GM12878 (cell line): ENCODE results near the gene SIRT7. TPM values are rescaled to one million over a fixed set of nuclear protein-coding genes. Genes with fewer than 3 reads are reported as not detected.

Source experiments
- EGR1 ChIP-seq, 2 experiments: IDR thresholded peaks; 1 replicate in 1 of 2; 2 replicates in 1 of 2; pipeline ENCODE4 v1.6.1; 2011 to 2012; ENCODE audit warnings: low read depth in 2 of 2, low read length in 2 of 2, borderline replicate concordance in 1 of 2, mild to moderate bottlenecking in 1 of 2, moderate library complexity in 1 of 2
- IRF4 ChIP-seq: IDR thresholded peaks from 2 replicates; pipeline ENCODE4 v1.6.1; 2011; ENCODE audit warnings: low read depth, low read length
- NFYB ChIP-seq: IDR thresholded peaks from 2 replicates; pipeline ENCODE4 v1.6.1; 2011; ENCODE audit warnings: low read depth, mild to moderate bottlenecking, low read length, improper control_type of control experiment, moderate library complexity; ENCODE audit not compliant: insufficient read depth
- STAT1 ChIP-seq: fragments of 450-650 bp; conservative IDR thresholded peaks from 2 replicates; pipeline ENCODE4 v1.6.1; 2014; ENCODE audit warnings: antibody characterized with exemption, mild to moderate bottlenecking
- polyA plus RNA-seq, 11 experiments: library from polyadenylated mRNA; depleted of rRNA in 4 of 11; unstranded in 6 of 11; stranded (reverse) in 5 of 11; fragments of >200 nt; fragmentation: Nextera tagmentation in 4 of 11; fragmentation: Illumina TruSeq in 1 of 11; extraction: Ambion mirVana in 4 of 11; extraction: Trizol in 1 of 11; gene quantifications; 1 replicate in 1 of 11; 2 replicates in 10 of 11; pipeline versions ENCODE4 v1.2.1 to v1.2.3, GENCODE V29; 2011 to 2016; ENCODE audit warnings: inconsistent platforms in 2 of 11, missing spikeins in 2 of 11, low read depth in 1 of 11
- total RNA-seq, 4 experiments: library from RNA; depleted of rRNA in 3 of 4; stranded (reverse); fragments of >200 nt in 3 of 4; fragmentation: Illumina TruSeq in 1 of 4; extraction: Trizol in 1 of 4; gene quantifications; 2 replicates each; pipeline versions ENCODE4 v1.2.1 to v1.2.3, GENCODE V29; 2013 to 2021
- TF ChIP-seq, protein P1 (sequence below): fragments of 450-650 bp; formaldehyde crosslinking; IDR thresholded peaks from 2 replicates; pipeline ENCODE4 v1.5.0; 2022; ENCODE audit warnings: mild to moderate bottlenecking, missing genetic modification characterization
- TF ChIP-seq, protein P2 (sequence below): IDR thresholded peaks from 2 replicates; pipeline ENCODE4 v1.6.1; 2011; ENCODE audit warnings: mild to moderate bottlenecking, low read depth, low read length, moderate library complexity; ENCODE audit not compliant: insufficient replicate concordance
- TF ChIP-seq, protein P3 (sequence below): IDR thresholded peaks from 2 replicates; pipeline ENCODE4 v1.6.1; 2011; ENCODE audit warnings: borderline replicate concordance, low read depth, mild to moderate bottlenecking, moderate library complexity, mixed read lengths, low read length; ENCODE audit not compliant: insufficient read depth; ENCODE audit errors: extremely low read length

The SIRT7 gene
- total and polyA plus RNA-seq, 10 of the 15 experiments (the other 5 are each of a cell fraction or from before 2014, with no cell fraction given): 1.2 to 56.2 (median 22.7) TPM

DNA sequence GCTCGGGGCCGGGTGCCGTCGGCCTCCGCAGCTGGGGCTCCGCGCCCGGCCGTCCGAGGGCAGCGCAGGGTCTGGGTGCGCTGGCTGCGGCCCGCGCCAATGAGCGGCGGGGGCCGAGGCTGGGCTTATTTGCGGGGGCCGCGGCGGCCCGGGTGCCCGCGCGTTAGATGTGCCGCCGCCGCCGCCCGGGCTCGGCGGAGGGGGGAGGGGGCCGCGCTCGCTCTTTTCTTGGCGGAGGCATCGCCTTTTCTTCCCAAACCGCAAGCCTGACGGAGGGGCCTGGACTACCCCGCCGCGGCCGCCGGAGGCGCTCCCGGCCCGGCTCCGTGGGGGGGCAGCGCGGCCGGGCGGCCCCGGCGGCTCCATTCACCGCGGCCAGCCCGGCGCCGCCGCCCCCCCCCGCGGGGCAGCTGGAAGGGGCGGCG, 43.1 kb upstream of the SIRT7 start, which contains the start of gene NOTUM (continued):
- TF ChIP-seq, protein P1, sequence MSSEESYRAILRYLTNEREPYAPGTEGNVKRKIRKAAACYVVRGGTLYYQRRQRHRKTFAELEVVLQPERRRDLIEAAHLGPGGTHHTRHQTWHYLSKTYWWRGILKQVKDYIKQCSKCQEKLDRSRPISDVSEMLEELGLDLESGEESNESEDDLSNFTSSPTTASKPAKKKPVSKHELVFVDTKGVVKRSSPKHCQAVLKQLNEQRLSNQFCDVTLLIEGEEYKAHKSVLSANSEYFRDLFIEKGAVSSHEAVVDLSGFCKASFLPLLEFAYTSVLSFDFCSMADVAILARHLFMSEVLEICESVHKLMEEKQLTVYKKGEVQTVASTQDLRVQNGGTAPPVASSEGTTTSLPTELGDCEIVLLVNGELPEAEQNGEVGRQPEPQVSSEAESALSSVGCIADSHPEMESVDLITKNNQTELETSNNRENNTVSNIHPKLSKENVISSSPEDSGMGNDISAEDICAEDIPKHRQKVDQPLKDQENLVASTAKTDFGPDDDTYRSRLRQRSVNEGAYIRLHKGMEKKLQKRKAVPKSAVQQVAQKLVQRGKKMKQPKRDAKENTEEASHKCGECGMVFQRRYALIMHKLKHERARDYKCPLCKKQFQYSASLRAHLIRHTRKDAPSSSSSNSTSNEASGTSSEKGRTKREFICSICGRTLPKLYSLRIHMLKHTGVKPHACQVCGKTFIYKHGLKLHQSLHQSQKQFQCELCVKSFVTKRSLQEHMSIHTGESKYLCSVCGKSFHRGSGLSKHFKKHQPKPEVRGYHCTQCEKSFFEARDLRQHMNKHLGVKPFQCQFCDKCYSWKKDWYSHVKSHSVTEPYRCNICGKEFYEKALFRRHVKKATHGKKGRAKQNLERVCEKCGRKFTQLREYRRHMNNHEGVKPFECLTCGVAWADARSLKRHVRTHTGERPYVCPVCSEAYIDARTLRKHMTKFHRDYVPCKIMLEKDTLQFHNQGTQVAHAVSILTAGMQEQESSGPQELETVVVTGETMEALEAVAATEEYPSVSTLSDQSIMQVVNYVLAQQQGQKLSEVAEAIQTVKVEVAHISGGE (CRISPR knock-in tag): no peak
- no peak for TF ChIP-seq NFYB
- TF ChIP-seq EGR1 (IDR thresholded peaks at IDR 0.05; ENCODE audit: borderline replicate concordance in 1 of 2, low read depth in 2 of 2, low read length in 2 of 2): peak in 1 of 2 experiments; percentile 30; a peak in 1 of 3 replicates
- no peak for TF ChIP-seq STAT1
- TF ChIP-seq, protein P2, sequence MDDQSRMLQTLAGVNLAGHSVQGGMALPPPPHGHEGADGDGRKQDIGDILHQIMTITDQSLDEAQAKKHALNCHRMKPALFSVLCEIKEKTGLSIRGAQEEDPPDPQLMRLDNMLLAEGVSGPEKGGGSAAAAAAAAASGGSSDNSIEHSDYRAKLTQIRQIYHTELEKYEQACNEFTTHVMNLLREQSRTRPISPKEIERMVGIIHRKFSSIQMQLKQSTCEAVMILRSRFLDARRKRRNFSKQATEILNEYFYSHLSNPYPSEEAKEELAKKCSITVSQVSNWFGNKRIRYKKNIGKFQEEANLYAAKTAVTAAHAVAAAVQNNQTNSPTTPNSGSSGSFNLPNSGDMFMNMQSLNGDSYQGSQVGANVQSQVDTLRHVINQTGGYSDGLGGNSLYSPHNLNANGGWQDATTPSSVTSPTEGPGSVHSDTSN: no peak
- TF ChIP-seq, protein P3, sequence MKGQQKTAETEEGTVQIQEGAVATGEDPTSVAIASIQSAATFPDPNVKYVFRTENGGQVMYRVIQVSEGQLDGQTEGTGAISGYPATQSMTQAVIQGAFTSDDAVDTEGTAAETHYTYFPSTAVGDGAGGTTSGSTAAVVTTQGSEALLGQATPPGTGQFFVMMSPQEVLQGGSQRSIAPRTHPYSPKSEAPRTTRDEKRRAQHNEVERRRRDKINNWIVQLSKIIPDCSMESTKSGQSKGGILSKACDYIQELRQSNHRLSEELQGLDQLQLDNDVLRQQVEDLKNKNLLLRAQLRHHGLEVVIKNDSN: no peak
- TF ChIP-seq IRF4: no peak
- TF ChIP-seq, all 136 proteins: peak for 2
